Tibial artery (tissue), 4 donors: ENCODE measurements around the gene GRAMD4.

Source experiments
- DNase-seq, 2 donors: peaks; one replicate each; pipeline ENCODE4 v3.0.0-alpha.2; 2019
- H3K27ac ChIP-seq, 2 donors: fragments of 200-600 bp; sonication (generic) in 1 of 2; 1 replicate in 1 of 2; 2 replicates in 1 of 2; pipeline ENCODE4 v1.5.1; 2018 to 2019; ENCODE audit warnings: mild to moderate bottlenecking in 1 of 2
- H3K27me3 ChIP-seq, 2 donors: fragments of 200-600 bp; sonication (generic) in 1 of 2; one replicate each; pipeline versions ENCODE4 v1.5.1 to v1.6.0; 2016 to 2019
- H3K36me3 ChIP-seq, 3 donors: fragments of 200-600 bp; sonication (generic) in 2 of 3; one replicate each; pipeline ENCODE4 v1.5.1; 2016 to 2019; ENCODE audit warnings: mild to moderate bottlenecking in 2 of 3
- H3K4me1 ChIP-seq, 4 donors: fragments of 200-600 bp; sonication (generic) in 2 of 4; 1 replicate in 3 of 4; 2 replicates in 1 of 4; pipeline ENCODE4 v1.5.1; 2016 to 2019
- H3K4me3 ChIP-seq, 2 donors: fragments of 200-600 bp; sonication (generic) in 1 of 2; 1 replicate in 1 of 2; 2 replicates in 1 of 2; pipeline ENCODE4 v1.5.1; 2018 to 2019; ENCODE audit warnings: mild to moderate bottlenecking in 2 of 2
- H3K9me3 ChIP-seq, 3 donors: fragments of 200-600 bp; sonication (generic) in 1 of 3; one replicate each; pipeline ENCODE4 v1.5.1; 2016 to 2019
- CTCF ChIP-seq, 2 experiments: fragments of 200-600 bp in 1 of 2; fragments of 450-650 bp in 1 of 2; IDR thresholded peaks; one replicate each; pipeline ENCODE4 v1.5.1; 2017 to 2019; ENCODE audit warnings: antibody characterized with exemption in 2 of 2, mild to moderate bottlenecking in 1 of 2, moderate library complexity in 1 of 2
- intact Hi-C: fragments of 100-400 bp; cut with DNase I; formaldehyde crosslinking; loops from one replicate; pipeline ENCODE4 v1.15.0; 2023; ENCODE audit warnings: low total_unique reads

GRAMD4 gene

GRCh38 chr22:46574993-46575910 is 44.9 kb upstream of the GRAMD4 start:
- Histone ChIP-seq H3K4me3 (no peak overlapping the region), H3K27ac (no peak overlapping the region), H3K9me3 (peaks cover 0 to 6% (median 0%) of the 10 kb centered on the region in 3 donors), H3K4me1 (peaks cover 0 to 49% (median 20%) of the 10 kb centered on the region in 4 donors), H3K27me3 (no peaks in the 10 kb centered on the region), H3K36me3 (no peaks in the 10 kb centered on the region)
- no peak for TF ChIP-seq CTCF (IDR thresholded peaks at IDR 0.05)
- DNase-seq, result no peak
- intact Hi-C loops, result no loop called here

- TF ChIP-seq CTCF (IDR thresholded peaks at IDR 0.05), result no peak
- Histone ChIP-seq H3K4me3 (peak overlapping the region; percentile 62 to 73), H3K36me3 (no peaks in the 10 kb centered on the region), H3K27ac (peak overlapping the region in 1 of 2 donors; percentile 24), H3K9me3 (peaks cover 0 to 6% (median 0%) of the 10 kb centered on the region in 3 donors), H3K4me1 (peaks cover 0 to 49% (median 20%) of the 10 kb centered on the region in 4 donors), H3K27me3 (no peaks in the 10 kb centered on the region)
- DNase-seq, result no peak
- intact Hi-C loops, result no loop called here
These were observed 44.2 kb upstream of the GRAMD4 start for GRCh38 chr22:46575911-46576555.

- no peak for TF ChIP-seq CTCF (IDR thresholded peaks at IDR 0.05)
- H3K27ac ChIP-seq, result peak overlapping the region; percentile 48 to 57
These were observed 43.4 kb upstream of the GRAMD4 start for GRCh38 chr22:46576556-46577367.

GRCh38 chr22:46577368-46578249 is 42.6 kb upstream of the GRAMD4 start:
- H3K27me3 ChIP-seq, result no peaks in the 10 kb centered on the region
- peak overlapping the region; percentile 62 to 73 for H3K4me3 ChIP-seq
- no peaks in the 10 kb centered on the region for H3K9me3 ChIP-seq
- peaks cover 0 to 49% (median 20%) of the 10 kb centered on the region in 4 donors for H3K4me1 ChIP-seq
- no peak for TF ChIP-seq CTCF (IDR thresholded peaks at IDR 0.05)
- peak in 1 of 2 donors; percentile 71 for DNase-seq
- no peaks in the 10 kb centered on the region for H3K36me3 ChIP-seq
- H3K27ac ChIP-seq, result peak overlapping the region; percentile 48 to 57
- intact Hi-C loops, result no loop called here

More at GRCh38 chr22:46576556-46577367, 43.4 kb upstream of the GRAMD4 start:
- H3K36me3 ChIP-seq, result no peaks in the 10 kb centered on the region
- intact Hi-C loops, result no loop called here
- peak overlapping the region; percentile 62 to 73 for H3K4me3 ChIP-seq
- DNase-seq, result no peak
- H3K9me3 ChIP-seq, result peaks cover 0 to 6% (median 0%) of the 10 kb centered on the region in 3 donors
- peaks cover 0 to 49% (median 20%) of the 10 kb centered on the region in 4 donors for H3K4me1 ChIP-seq
- H3K27me3 ChIP-seq, result no peaks in the 10 kb centered on the region
